HG03135 (cell line): ENCODE results near the gene PTGR3.
A peak's percentile ranks its signal among the peaks of the same experiment; 100 is the strongest.

ENCODE experiments used
- ATAC-seq: cut with Tn5 transposase; IDR thresholded peaks from one replicate; pipeline ENCODE4 v1.9.1; 2021; ENCODE audit warnings: mild to moderate bottlenecking, moderate library complexity; ENCODE audit not compliant: unreplicated experiment

PTGR3 gene

DNA sequence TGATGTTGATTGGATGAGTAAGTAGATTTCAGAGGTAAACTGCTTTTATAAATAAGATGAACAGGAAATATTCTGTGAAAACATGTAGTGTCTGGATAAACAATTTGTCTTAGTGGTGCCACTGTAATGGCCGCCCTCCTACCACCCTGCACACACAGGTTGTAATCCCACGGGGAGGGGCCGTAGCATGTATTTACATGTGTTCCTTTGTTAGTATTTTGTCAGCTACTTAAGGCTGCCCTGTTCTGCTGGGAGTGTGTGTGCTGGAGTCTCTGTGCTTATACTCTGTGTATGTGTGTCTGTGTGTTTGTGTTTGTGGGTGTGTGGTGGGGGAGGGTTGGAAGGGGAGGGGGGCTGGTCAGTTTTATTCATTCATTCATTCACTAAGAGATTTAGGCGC is 6.7 kb upstream of the PTGR3 start:
- no peak for ATAC-seq

- no peak for ATAC-seq
These were observed 6.0 kb upstream of the PTGR3 start for GRCh38 chr18:75214766-75215510.

DNA sequence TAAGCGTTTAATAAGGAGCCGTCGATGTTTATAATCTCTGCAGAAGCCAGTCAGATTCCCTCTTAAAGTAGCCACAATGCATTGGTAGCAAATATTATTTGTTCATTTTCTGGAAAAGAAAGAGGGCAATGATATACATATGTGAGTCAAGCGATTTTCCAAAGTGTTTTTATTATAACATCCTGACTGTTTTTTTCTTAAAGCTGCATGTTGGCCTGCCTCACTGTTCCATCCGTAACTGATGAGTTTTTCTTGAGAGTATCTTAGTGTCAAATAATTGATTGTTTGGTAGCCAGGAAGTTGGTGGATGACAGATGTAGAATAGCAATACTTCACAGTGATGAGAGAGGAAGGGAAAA is 5.4 kb upstream of the PTGR3 start:
- ATAC-seq, result no peak

DNA sequence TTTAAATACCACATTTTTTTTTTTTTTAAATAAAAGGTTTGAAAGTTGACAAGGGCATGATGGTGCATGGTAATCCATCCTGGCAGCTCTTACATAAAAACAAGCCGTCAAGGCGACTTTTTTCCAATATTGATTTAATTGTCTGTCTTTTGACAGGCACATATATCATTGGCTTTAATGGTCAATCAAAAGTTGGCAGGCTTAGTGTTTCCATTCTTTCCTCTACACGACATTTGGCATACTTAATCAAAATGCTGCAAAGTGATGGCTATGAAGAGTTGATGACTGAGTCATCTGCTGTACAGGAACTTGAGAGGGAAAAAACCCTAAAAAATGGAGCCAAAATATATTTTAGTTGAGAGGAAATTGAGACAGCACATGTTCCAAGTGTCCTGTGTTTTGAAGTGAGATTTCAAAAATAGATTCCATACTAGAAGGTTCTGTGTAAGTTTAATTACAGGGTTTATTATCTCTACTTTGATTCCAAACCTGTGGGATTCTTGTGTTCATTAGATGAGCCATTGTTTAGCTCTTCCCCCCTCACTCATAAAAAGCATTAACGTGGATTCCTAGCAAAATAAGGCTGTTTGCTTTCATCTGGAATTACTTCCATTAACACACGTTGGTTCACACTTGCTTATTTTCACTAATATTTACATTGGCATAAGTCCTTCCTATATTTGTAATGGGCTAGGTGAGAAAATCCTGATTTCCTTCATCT is 4.8 kb upstream of the PTGR3 start:
- ATAC-seq, result no peak

DNA sequence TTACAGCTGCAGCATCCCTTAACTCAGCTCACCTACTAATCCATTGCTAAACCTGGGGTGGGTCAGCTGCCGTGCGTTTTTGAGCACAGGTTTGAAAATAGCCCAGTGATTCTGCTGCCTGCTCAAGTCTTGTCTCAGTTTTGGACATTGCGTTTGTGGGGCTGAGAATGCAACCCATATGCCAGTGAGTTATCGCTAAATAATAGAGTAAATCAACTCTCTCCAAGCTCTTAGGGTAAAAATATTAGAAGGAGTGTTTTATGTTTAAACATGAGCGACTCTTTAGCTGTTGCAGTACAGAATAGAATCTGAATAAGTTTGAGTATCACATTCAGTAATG is 3.8 kb upstream of the PTGR3 start:
- no peak for ATAC-seq

DNA sequence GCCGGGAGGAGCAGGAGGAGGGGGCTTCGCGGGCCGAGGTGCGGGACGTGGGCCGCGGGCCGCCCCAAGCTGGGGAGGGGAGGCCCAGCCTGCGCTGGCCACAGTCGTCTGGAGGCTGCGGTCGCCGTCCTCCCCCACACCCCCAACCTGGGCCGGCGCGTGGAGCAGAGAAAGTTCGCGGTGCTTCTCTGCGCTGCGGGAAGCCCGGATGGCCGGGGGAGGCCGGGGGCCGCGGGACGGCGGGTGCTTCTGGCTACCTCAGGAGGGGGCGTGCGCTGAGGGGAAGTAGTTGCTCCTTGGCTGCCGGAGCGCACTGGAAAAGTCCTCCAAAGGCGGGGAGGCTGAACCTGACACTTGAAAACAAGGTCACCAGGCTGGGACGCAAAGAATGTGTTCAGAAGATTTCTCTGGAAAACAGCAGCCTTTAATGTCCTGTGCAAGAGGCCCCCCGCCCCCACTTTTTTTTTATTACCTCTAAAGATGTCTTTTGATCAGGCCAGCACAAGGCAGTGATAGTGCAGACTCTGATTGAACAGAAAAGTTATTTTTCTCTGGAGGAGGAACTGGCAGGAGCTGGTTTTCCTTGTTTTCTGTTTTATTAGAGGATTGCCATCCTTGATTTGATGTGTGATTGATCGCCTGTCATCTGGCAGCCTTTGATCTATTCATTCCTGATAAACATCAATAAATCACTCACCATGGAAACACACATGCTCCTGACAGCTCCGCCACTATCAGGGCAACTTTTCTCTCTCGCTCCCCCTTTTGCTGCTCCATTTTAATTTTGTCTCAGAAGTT is 3.2 kb upstream of the PTGR3 start:
- ATAC-seq, result no peak

GRCh38 chr18:75211626-75211952 is 2.6 kb upstream of the PTGR3 start:
- no peak for ATAC-seq

GRCh38 chr18:75211002-75211621 is 2.2 kb upstream of the PTGR3 start:
- ATAC-seq, result no peak

- peak; percentile 37 for ATAC-seq
These were observed 1.5 kb upstream of the PTGR3 start, which contains the start of gene TSHZ1 for GRCh38 chr18:75210274-75211001. TSHZ1 (plus strand) TSS chr18:75210797; CDS start chr18:75211877, 1,080 bp downstream.

DNA sequence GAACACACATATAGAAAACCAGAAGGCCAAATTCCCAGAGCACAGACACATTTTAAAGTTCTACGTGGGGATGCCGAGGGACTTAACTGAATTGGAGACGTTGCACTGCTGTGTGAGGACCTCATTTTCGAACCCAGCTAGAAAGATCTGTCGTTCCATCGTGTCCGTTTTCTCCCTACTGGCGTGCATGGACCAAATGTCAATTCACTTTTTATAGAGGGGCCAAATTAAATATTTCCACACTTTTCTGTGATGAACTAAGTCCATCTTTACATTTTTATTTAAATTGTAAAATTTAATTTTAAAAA is 966 bp upstream of the PTGR3 start:
- ATAC-seq, result no peak

GRCh38 chr18:75208836-75209128 is 157 bp downstream of the PTGR3 start:
- peak; percentile 14 for ATAC-seq

- peak; percentile 2 for ATAC-seq
These were observed 644 bp downstream of the PTGR3 start for GRCh38 chr18:75208155-75208835.

DNA sequence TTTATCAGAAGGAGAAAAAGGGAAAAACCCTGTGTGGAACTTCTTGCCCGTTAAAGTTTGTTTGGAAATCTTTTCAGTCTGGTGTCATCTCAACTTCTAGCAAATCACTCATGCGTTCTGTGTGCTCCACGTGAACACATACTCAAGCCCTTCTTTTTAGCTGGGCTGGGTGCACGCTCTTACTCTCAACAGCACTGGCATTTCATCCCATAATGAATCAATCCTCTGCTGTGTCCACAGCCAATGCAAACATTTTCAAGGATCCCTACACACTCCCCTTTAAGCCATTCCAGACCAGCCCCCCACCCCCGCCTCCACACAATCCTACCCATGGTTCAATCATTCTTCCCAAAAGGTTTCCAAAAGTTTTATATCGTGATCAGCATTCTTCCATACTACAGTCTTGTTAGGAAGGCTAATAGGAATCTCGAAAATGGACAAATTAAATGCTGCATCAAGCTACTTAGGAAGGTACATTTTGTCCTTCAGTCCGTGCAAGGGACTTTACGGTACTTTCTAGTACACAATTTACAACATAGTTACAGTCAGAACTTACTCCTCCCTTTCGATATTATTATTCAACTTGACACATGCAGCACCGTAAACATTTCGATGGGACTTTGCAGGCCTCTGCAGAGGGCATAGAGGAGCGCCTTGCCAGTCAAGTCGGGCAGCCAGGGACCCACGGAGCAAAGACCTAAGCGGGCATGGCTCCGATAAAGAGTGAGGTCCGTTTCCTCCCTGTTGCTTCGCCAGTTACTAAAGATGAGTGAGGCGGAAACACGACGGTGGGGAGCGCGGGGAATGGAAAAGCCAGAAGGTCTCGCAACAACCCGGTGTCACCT is 1.4 kb downstream of the PTGR3 start:
- no peak for ATAC-seq

DNA sequence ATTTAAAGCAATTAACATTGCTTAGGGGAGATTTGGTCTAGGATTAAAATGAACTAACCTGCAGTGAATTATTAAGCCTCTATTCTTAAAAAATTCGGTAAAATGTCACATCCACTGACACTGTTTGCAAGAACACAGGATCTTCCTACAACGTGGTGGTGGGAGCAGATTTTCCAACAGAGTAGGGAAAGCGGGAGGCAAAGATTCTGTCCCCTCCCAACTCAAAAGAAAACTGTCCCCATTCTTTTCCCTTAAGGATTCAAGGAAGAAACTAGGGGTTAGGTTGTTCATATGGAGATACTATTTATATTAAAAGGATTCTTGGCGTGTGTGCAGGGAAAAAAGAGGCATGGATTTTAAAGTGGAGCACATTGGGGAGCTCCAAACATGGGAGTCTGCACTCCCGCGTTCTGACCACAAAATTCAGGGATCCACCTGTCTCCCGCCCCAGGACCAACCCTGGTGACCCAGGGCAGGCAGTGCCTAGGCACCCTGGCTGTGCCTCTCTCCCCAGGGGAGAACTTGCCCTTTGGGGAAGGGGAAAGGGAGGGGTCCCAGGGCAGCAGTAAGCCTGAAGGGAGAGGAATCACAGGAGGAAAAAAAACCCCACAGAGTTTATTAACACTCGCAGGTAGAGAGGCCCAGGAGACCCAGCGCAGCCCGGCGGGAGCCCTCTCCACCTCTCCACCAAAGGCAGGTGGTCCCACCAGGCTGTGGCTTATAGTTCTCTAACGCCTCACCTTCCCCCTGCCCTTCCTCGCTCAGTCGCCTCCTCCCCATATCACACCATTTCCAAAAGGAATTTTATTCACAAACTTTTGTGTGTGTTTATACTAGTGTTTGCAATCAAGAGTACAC is 2.3 kb downstream of the PTGR3 start:
- no peak for ATAC-seq

GRCh38 chr18:75205514-75206132 is 3.3 kb downstream of the PTGR3 start:
- no peak for ATAC-seq

DNA sequence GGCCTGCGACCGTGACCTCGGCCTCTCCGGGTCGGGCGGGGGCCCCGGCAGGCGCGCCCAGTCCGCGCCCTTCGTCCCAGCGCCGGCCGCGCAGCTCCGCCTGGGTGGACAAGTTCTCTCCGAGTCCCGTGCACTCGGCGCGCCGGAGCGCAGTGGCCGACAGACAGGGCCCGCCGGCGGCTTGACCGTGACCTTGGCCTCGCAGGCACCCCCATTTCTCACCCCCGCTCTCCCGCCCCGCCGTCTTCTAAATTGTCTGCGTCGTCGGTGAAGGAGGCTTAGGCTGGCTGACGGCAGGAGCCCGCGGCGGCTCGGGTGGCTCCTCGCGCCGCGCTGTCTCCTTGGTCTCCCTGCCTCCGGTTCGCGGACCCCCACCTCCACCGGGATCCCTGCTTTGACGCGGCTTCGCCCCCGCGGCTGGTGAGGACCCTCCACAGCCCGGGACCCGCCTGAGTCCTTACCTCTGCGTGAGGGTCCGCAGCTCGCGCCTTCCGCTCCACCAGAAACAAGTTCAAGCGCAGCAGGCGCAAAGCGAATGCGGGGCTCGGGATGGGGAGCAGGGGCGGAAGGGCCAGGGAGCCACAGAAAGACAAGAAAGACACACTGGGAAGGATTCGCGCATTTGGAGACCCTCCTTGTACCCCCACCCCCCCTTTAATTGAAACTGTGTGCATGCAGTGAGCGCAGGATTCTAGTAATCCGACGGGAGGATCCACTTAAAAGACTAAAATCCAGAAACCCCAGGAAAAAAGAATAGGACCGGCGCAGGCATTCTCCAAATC is 4.0 kb downstream of the PTGR3 start:
- no peak for ATAC-seq

DNA sequence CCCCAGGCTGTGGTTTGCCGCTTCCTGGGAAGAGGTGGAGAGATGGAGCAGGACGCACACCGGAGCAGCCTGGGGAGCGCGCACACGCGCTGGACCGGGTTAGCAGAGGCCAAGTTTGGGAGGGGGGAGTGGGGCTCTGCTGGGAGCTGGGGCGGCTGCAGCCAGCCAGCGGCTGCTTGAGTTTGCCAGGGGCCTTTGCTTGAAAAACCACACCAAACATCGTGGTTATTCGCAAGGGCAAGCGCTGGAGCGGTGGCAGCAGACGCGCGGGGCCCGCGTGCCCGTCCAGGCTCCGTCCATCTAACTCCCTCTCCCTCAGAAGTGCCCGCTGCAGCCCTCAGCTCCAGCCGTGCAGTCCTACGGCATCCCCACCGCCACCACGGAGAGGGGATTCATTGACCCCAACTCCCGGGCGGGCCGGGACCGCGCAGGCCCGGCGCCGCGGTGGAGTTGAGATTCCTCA is 4.6 kb downstream of the PTGR3 start:
- ATAC-seq, result no peak
